ENCODE results near the gene ASB16.

- no peak for TF ChIP-seq NR2C2 (CRISPR knock-in tag; IDR thresholded peaks at IDR 0.05)
- no peak for TF ChIP-seq JAZF1 (CRISPR knock-in tag; IDR thresholded peaks at IDR 0.05)
- TF ChIP-seq CTCF (IDR thresholded peaks at IDR 0.05): no peak
- no peak for TF ChIP-seq EMX1 (CRISPR knock-in tag; IDR thresholded peaks at IDR 0.05)
- no peak for TF ChIP-seq NR3C1 (CRISPR knock-in tag; conservative IDR thresholded peaks at IDR 0.05; ENCODE audit: low read depth)
- no peak for TF ChIP-seq ATF1 (CRISPR knock-in tag; IDR thresholded peaks at IDR 0.05)
- TF ChIP-seq ZNF121 (CRISPR knock-in tag; IDR thresholded peaks at IDR 0.05): no peak
- no peak for TF ChIP-seq FOXJ3 (CRISPR knock-in tag; IDR thresholded peaks at IDR 0.05; ENCODE audit: borderline replicate concordance)
- no peak for TF ChIP-seq SP1 (CRISPR knock-in tag; conservative IDR thresholded peaks at IDR 0.05)
Observed at GRCh38 chr17:44177640-44178039, 7.1 kb downstream of the ASB16 start.
